HEK293 (cell line): ENCODE data around the gene CRBN.

Experiments
- CTCF ChIA-PET: fragments of 350-600 bp; formaldehyde crosslinking; extraction: SDS; loops from one replicate; lab custom pipeline; 2021; ENCODE audit warnings: antibody characterized with exemption; lab: Yijun Ruan, JAX
- POLR2A ChIA-PET: fragments of 300-600 bp; formaldehyde crosslinking; extraction: SDS; loops from one replicate; lab custom pipeline; 2020; ENCODE audit warnings: antibody characterized with exemption, inconsistent platforms; lab: Yijun Ruan, JAX
- H3K27ac ChIP-seq: fragments of 200-500 bp; sonication (Bioruptor generic); 2 replicates; pipeline ENCODE4 v1.5.1; 2014; ENCODE audit warnings: low read depth, low read length, control low read depth, inconsistent platforms; ENCODE audit errors: extremely low read depth
- H3K36me3 ChIP-seq, 2 experiments: fragments of 200-500 bp in 1 of 2; sonication (Bioruptor generic) in 1 of 2; 1 replicate in 1 of 2; 2 replicates in 1 of 2; pipeline ENCODE4 v1.5.1; 2014 to 2017; ENCODE audit warnings: inconsistent platforms in 2 of 2, low read length in 2 of 2; ENCODE audit not compliant: control insufficient read depth in 2 of 2, insufficient read depth in 1 of 2
- H3K4me1 ChIP-seq: fragments of 200-500 bp; sonication (Bioruptor generic); 2 replicates; pipeline ENCODE4 v1.5.1; 2014; ENCODE audit warnings: mild to moderate bottlenecking, low read length, inconsistent platforms; ENCODE audit not compliant: control insufficient read depth, insufficient read depth
- H3K4me3 ChIP-seq: 2 replicates; pipeline ENCODE4 v1.5.1; 2011; ENCODE audit warnings: low read depth, mild to moderate bottlenecking, control low read depth, low read length, moderate library complexity
- H3K9me3 ChIP-seq: fragments of 200-500 bp; sonication (Bioruptor generic); 2 replicates; pipeline ENCODE4 v1.5.1; 2014; ENCODE audit warnings: low read depth, low read length, inconsistent platforms; ENCODE audit not compliant: control insufficient read depth, insufficient read depth
- BCL11B ChIP-seq: fragments of 450-650 bp; formaldehyde crosslinking; IDR thresholded peaks from 2 replicates; pipeline ENCODE4 v1.5.1; 2016; ENCODE audit warnings: low read depth, missing biosample characterization, missing genetic modification characterization
- HOXC10 ChIP-seq: sonication (generic); formaldehyde crosslinking; IDR thresholded peaks from 2 replicates; pipeline ENCODE4 v1.8.1; 2023; ENCODE audit warnings: mild to moderate bottlenecking, missing genetic modification reagents
- HOXD13 ChIP-seq: sonication (generic); formaldehyde crosslinking; IDR thresholded peaks from 2 replicates; pipeline ENCODE4 v1.8.0; 2022; ENCODE audit warnings: missing genetic modification reagents, borderline replicate concordance
- IKZF3 ChIP-seq: fragments of 450-650 bp; IDR thresholded peaks from 2 replicates; pipeline ENCODE4 v1.5.0; 2018; ENCODE audit warnings: missing biosample characterization, mild to moderate bottlenecking, missing genetic modification characterization, moderate library complexity
- KLF1 ChIP-seq: fragments of 450-650 bp; formaldehyde crosslinking; IDR thresholded peaks from 2 replicates; pipeline ENCODE4 v1.5.1; 2016; ENCODE audit warnings: missing biosample characterization, missing genetic modification characterization
- KLF7 ChIP-seq: fragments of 450-650 bp; formaldehyde crosslinking; IDR thresholded peaks from 2 replicates; pipeline ENCODE4 v1.5.1; 2016; ENCODE audit warnings: missing biosample characterization, missing genetic modification characterization, borderline replicate concordance
- MEIS1 ChIP-seq: sonication (generic); formaldehyde crosslinking; IDR thresholded peaks from 2 replicates; pipeline ENCODE4 v1.8.1; 2022; ENCODE audit warnings: missing genetic modification reagents, mild to moderate bottlenecking, borderline replicate concordance
- REPIN1 ChIP-seq: fragments of 450-650 bp; formaldehyde crosslinking; IDR thresholded peaks from 2 replicates; pipeline ENCODE4 v1.5.1; 2017; ENCODE audit warnings: missing biosample characterization, missing genetic modification characterization, low read depth
- SETDB1 ChIP-seq: IDR thresholded peaks from one replicate; pipeline ENCODE4 v1.6.1; 2017; ENCODE audit warnings: mild to moderate bottlenecking, low read length, moderate library complexity, mixed read lengths; ENCODE audit not compliant: insufficient read length
- TRIM28 ChIP-seq: IDR thresholded peaks from 2 replicates; pipeline ENCODE4 v1.6.1; 2011; ENCODE audit warnings: low read length, control low read depth, borderline replicate concordance
- ZBTB21 ChIP-seq: fragments of 450-650 bp; formaldehyde crosslinking; IDR thresholded peaks from 2 replicates; pipeline ENCODE4 v1.5.1; 2017; ENCODE audit warnings: missing biosample characterization, missing genetic modification characterization
- ZFP69B ChIP-seq: fragments of 450-650 bp; formaldehyde crosslinking; IDR thresholded peaks from 2 replicates; pipeline ENCODE4 v1.5.1; 2016; ENCODE audit warnings: missing biosample characterization, missing genetic modification characterization
- ZNF24 ChIP-seq: fragments of 450-650 bp; formaldehyde crosslinking; IDR thresholded peaks from 2 replicates; pipeline ENCODE4 v1.5.1; 2016; ENCODE audit warnings: missing biosample characterization, missing genetic modification characterization
- ZNF274 ChIP-seq, 2 experiments: fragments of 200-500 bp in 1 of 2; fragments of 450-650 bp in 1 of 2; sonication (Bioruptor generic) in 1 of 2; formaldehyde crosslinking in 1 of 2; IDR thresholded peaks; 2 replicates each; pipeline versions ENCODE4 v1.5.1 to v1.6.1; 2014 to 2016; ENCODE audit warnings: borderline replicate concordance in 1 of 2, inconsistent platforms in 1 of 2, low read length in 1 of 2, missing biosample characterization in 1 of 2, missing genetic modification characterization in 1 of 2
- ZNF366 ChIP-seq: fragments of 450-650 bp; formaldehyde crosslinking; conservative IDR thresholded peaks from 2 replicates; pipeline ENCODE4 v1.5.1; 2016; ENCODE audit warnings: missing biosample characterization, missing genetic modification characterization
- ZNF394 ChIP-seq: fragments of 450-650 bp; formaldehyde crosslinking; IDR thresholded peaks from 2 replicates; pipeline ENCODE4 v1.5.1; 2016; ENCODE audit warnings: missing biosample characterization, missing genetic modification characterization, mild to moderate bottlenecking, moderate library complexity, borderline replicate concordance
- ZNF426 ChIP-seq: fragments of 450-650 bp; formaldehyde crosslinking; IDR thresholded peaks from 2 replicates; pipeline ENCODE4 v1.5.1; 2017; ENCODE audit warnings: missing biosample characterization, missing genetic modification characterization, mild to moderate bottlenecking, inconsistent platforms, moderate library complexity
- ZNF433 ChIP-seq: fragments of 450-650 bp; formaldehyde crosslinking; IDR thresholded peaks from 2 replicates; pipeline ENCODE4 v1.5.1; 2016; ENCODE audit warnings: missing biosample characterization, missing genetic modification characterization, low read depth
- ZNF48 ChIP-seq: fragments of 450-650 bp; formaldehyde crosslinking; IDR thresholded peaks from 2 replicates; pipeline ENCODE4 v1.5.1; 2016; ENCODE audit warnings: missing biosample characterization, missing genetic modification characterization
- ZNF529 ChIP-seq: fragments of 450-650 bp; formaldehyde crosslinking; IDR thresholded peaks from 2 replicates; pipeline ENCODE4 v1.5.1; 2017; ENCODE audit warnings: missing genetic modification characterization, missing biosample characterization; ENCODE audit not compliant: insufficient replicate concordance
- ZNF600 ChIP-seq: fragments of 450-650 bp; formaldehyde crosslinking; IDR thresholded peaks from 2 replicates; pipeline ENCODE4 v1.5.1; 2016; ENCODE audit warnings: missing biosample characterization, missing genetic modification characterization
- ZNF626 ChIP-seq: fragments of 450-650 bp; sonication (Bioruptor Pico); formaldehyde crosslinking; IDR thresholded peaks from 2 replicates; pipeline ENCODE4 v1.5.1; 2018; ENCODE audit warnings: missing biosample characterization, missing genetic modification characterization, inconsistent platforms
- ZNF792 ChIP-seq: fragments of 450-650 bp; formaldehyde crosslinking; IDR thresholded peaks from 2 replicates; pipeline ENCODE4 v1.5.1; 2016; ENCODE audit warnings: missing biosample characterization, missing genetic modification characterization
- ZSCAN5A ChIP-seq: fragments of 450-650 bp; formaldehyde crosslinking; IDR thresholded peaks from 2 replicates; pipeline ENCODE4 v1.5.1; 2016; ENCODE audit warnings: missing biosample characterization, missing genetic modification characterization
- TF ChIP-seq, protein P1 (sequence below): fragments of 450-650 bp; formaldehyde crosslinking; IDR thresholded peaks from 2 replicates; pipeline ENCODE4 v1.5.1; 2016; ENCODE audit warnings: missing biosample characterization, missing genetic modification characterization, low read depth

CRBN gene

DNA sequence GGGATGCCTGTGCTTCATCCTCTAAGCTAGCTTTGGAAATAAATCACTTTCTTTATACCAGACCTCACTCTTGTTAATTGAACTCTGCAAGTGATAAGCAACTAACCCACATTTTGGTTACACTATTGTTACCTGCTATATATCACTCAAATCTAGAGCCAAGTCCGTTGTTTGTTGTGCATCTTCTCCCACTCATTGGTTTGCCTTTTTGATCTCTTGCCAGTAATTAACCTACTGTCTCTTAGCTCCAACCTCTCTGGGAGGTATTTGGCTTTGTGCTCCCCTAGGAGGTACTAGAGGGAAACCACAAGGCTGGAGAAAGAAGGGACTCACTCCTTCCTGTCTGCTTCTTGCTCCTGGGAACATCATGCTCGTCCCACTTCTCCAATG is 12.8 kb upstream of the CRBN start:
- no peak for TF ChIP-seq ZNF792
- TF ChIP-seq, all 188 proteins: peak for 0
- H3K36me3 ChIP-seq, result no peaks in the 10 kb centered on the region
- no peaks in the 10 kb centered on the region for H3K4me1 ChIP-seq
- H3K9me3 ChIP-seq, result no peaks in the 10 kb centered on the region
- no peak overlapping the region for H3K4me3 ChIP-seq
- ChIA-PET POLR2A (no interaction called here), CTCF (interaction anchor here (2.1 kb wide), 1 partner anchor 8 kb away, joined by 6 read pairs; no protein-coding TSS in a partner anchor)
- H3K27ac ChIP-seq, result no peak overlapping the region

DNA sequence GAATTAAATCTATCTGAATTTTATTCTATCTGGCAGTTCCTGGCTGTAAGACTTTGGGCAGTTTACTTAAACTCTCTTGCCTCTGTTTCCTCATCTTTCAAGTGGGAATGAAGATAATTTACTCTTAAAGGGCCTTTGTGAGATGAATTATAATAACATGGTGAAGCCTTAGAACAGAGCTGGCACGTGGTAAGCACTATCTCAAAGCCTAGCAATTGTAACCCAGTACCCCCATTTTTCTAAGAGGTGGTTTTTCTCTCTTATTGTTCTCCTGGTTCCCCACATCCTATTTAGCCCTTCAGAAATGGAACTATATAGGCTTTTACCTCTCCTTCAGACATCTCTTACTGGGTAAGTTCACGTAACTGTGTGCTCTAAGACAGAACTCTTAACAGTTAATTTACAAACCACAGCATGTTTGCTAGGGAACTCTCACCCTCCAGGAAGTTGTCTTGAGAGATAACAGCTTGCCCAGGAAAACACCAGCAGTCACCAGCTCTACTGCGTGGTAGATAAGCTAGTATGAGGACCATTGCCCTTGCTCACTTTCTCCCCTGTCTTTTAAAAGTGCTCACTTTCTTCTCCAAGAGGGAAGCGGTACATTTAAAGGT is 12.3 kb upstream of the CRBN start:
- no peaks in the 10 kb centered on the region for H3K4me1 ChIP-seq
- H3K9me3 ChIP-seq, result no peaks in the 10 kb centered on the region
- CTCF ChIA-PET, result interaction anchor here (2.1 kb wide), 1 partner anchor 8 kb away, joined by 6 read pairs; no protein-coding TSS in a partner anchor
- H3K27ac ChIP-seq, result no peak overlapping the region
- no peak for TF ChIP-seq BCL11B (tag by site-specific recombination)
- no peak for TF ChIP-seq KLF1 (tag by site-specific recombination)
- no peak for TF ChIP-seq MEIS1 (CRISPR knock-in tag)
- no peak for TF ChIP-seq ZNF626
- TF ChIP-seq ZNF24, result no peak
- no peak for TF ChIP-seq HOXD13 (CRISPR knock-in tag)
- TF ChIP-seq ZSCAN5A (tag by site-specific recombination), result no peak
- TF ChIP-seq, all 188 proteins: peak for 0
- POLR2A ChIA-PET, result no interaction called here
- H3K4me3 ChIP-seq, result no peak overlapping the region
- no peaks in the 10 kb centered on the region for H3K36me3 ChIP-seq

DNA sequence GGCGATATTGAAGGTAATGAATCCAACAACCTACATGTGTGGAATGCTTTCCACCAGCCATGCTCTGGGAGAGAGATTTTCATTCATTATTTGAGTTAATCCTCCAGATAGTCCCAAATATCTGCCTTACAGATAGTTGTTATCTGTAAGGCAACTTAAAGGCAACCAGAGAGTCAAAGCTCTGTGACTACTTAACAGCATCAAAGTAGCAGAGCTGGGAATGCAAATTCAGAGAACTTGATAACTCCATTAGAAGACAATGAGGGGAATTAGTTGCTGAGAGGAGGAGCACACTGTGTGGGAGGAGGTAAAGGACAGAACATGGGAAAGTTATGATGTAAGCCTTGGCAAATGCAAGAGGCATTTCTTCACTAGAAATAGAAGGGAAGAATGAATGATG is 10.5 kb upstream of the CRBN start:
- Histone ChIP-seq H3K4me1 (no peaks in the 10 kb centered on the region), H3K36me3 (no peaks in the 10 kb centered on the region), H3K27ac (no peak overlapping the region), H3K9me3 (no peaks in the 10 kb centered on the region), H3K4me3 (no peak overlapping the region)
- TF ChIP-seq ZNF48 (no peak), TRIM28 (no peak), ZNF426 (tag by site-specific recombination) (no peak), ZNF274 (IDR thresholded peaks at IDR 0.05; ENCODE audit: low read length) (no peak), ZNF274 (tag by site-specific recombination; IDR thresholded peaks at IDR 0.05; ENCODE audit: borderline replicate concordance) (no peak), HOXC10 (CRISPR knock-in tag) (no peak), KLF7 (tag by site-specific recombination) (no peak), ZNF600 (tag by site-specific recombination) (no peak), ZFP69B (tag by site-specific recombination) (no peak), ZNF433 (tag by site-specific recombination) (no peak), IKZF3 (tag by site-specific recombination) (no peak), ZNF366 (tag by site-specific recombination) (no peak), ZBTB21 (tag by site-specific recombination) (no peak), ZNF529 (no peak), REPIN1 (tag by site-specific recombination) (no peak), SETDB1 (no peak), ZNF394 (tag by site-specific recombination) (no peak)
- TF ChIP-seq, protein P1, sequence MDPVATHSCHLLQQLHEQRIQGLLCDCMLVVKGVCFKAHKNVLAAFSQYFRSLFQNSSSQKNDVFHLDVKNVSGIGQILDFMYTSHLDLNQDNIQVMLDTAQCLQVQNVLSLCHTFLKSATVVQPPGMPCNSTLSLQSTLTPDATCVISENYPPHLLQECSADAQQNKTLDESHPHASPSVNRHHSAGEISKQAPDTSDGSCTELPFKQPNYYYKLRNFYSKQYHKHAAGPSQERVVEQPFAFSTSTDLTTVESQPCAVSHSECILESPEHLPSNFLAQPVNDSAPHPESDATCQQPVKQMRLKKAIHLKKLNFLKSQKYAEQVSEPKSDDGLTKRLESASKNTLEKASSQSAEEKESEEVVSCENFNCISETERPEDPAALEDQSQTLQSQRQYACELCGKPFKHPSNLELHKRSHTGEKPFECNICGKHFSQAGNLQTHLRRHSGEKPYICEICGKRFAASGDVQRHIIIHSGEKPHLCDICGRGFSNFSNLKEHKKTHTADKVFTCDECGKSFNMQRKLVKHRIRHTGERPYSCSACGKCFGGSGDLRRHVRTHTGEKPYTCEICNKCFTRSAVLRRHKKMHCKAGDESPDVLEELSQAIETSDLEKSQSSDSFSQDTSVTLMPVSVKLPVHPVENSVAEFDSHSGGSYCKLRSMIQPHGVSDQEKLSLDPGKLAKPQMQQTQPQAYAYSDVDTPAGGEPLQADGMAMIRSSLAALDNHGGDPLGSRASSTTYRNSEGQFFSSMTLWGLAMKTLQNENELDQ (tag by site-specific recombination), result no peak
- ChIA-PET POLR2A (no interaction called here), CTCF (interaction anchor here (0.5 to 1.5 kb wide), 3 partner anchors 89 to 1411 kb away, joined by 3 to 4 read pairs (median 3); no protein-coding TSS in a partner anchor)
